Breast epithelium (tissue), 4 donors: ENCODE results near the gene UBE2E1. TPM values are rescaled to one million over a fixed set of nuclear protein-coding genes. Genes with fewer than 3 reads are reported as not detected.

ENCODE experiments used
- DNase-seq, 2 donors: peaks; one replicate each; pipeline ENCODE4 v3.0.0-alpha.2; 2019; ENCODE audit warnings: low spot score in 2 of 2
- H3K27ac ChIP-seq, 2 donors: fragments of 200-600 bp; sonication (generic) in 1 of 2; one replicate each; pipeline ENCODE4 v1.5.1; 2016 to 2019; ENCODE audit warnings: mild to moderate bottlenecking in 1 of 2
- H3K27me3 ChIP-seq, 2 donors: fragments of 200-600 bp; sonication (generic) in 1 of 2; one replicate each; pipeline versions ENCODE4 v1.5.1 to v1.6.0; 2017 to 2019; ENCODE audit warnings: control low read depth in 1 of 2, mild to moderate bottlenecking in 1 of 2
- H3K36me3 ChIP-seq: fragments of 200-600 bp; one replicate; pipeline ENCODE4 v1.5.1; 2019
- H3K4me1 ChIP-seq, 2 donors: fragments of 200-600 bp; sonication (generic); one replicate each; pipeline ENCODE4 v1.5.1; 2016 to 2019; ENCODE audit warnings: control low read depth in 1 of 2
- H3K4me3 ChIP-seq, 3 donors: fragments of 200-600 bp; sonication (generic); 1 replicate in 2 of 3; 2 replicates in 1 of 3; pipeline ENCODE4 v1.5.1; 2016 to 2019; ENCODE audit warnings: mild to moderate bottlenecking in 3 of 3, moderate library complexity in 2 of 3
- H3K9me3 ChIP-seq, 2 donors: fragments of 200-600 bp; sonication (generic) in 1 of 2; one replicate each; pipeline ENCODE4 v1.5.1; 2016 to 2019; ENCODE audit warnings: control low read depth in 1 of 2
- POLR2A ChIP-seq: fragments of 450-650 bp; IDR thresholded peaks from one replicate; pipeline ENCODE4 v1.6.1; 2016; ENCODE audit warnings: antibody characterized with exemption, mild to moderate bottlenecking, moderate library complexity
- POLR2AphosphoS5 ChIP-seq, 3 donors: sonication (generic); formaldehyde crosslinking; IDR thresholded peaks; one replicate each; pipeline ENCODE4 v1.6.1; 2017; ENCODE audit warnings: antibody characterized with exemption in 3 of 3
- intact Hi-C: fragments of 100-400 bp; cut with DNase I; formaldehyde crosslinking; loops from one replicate; pipeline ENCODE4 v1.15.1; 2023; ENCODE audit warnings: low total_unique reads
- total RNA-seq, 3 donors: library from RNA; depleted of rRNA; stranded (reverse); fragments of >200 nt; gene quantifications; one replicate each; pipeline ENCODE4 v1.1.0, GENCODE V29; 2016
- TF ChIP-seq, protein P1 (sequence below), 3 donors: fragments of 450-650 bp; IDR thresholded peaks; one replicate each; pipeline ENCODE4 v1.5.1; 2016 to 2017; ENCODE audit warnings: antibody characterized with exemption in 3 of 3, mild to moderate bottlenecking in 3 of 3, moderate library complexity in 3 of 3

UBE2E1 gene
- total RNA-seq, 3 donors from 2014 or later: 86.4 to 127 (median 111) TPM

DNA sequence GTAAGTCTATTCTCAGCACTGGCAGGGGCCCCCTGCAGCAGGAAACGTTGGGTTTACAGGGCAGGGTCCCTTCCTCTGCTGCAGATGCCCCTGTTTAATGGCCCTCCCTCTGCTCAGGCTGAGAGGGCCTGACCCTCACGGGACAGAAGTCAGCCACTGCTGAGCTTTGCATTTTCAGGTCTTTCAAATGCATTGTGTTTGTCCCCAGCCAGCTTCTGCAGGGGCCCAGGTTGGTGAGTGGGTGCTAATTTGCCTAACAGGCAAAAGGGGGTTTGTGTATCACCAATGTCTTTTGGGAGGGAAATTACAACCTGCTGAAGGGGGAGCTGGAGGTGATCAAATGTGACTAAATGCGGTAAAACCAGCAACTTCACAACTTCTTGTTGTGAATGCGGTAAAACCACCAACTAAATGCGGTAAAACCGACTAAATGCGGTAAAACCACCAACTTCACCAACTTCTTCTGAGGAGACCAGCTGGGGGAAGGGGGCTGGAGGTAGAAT is 44.8 kb upstream of the UBE2E1 start:
- no peak for DNase-seq
- no peak overlapping the region for H3K4me3 ChIP-seq
- H3K27me3 ChIP-seq: no peaks in the 10 kb centered on the region
- H3K9me3 ChIP-seq: no peaks in the 10 kb centered on the region
- H3K27ac ChIP-seq: no peak overlapping the region
- TF ChIP-seq, protein P1, sequence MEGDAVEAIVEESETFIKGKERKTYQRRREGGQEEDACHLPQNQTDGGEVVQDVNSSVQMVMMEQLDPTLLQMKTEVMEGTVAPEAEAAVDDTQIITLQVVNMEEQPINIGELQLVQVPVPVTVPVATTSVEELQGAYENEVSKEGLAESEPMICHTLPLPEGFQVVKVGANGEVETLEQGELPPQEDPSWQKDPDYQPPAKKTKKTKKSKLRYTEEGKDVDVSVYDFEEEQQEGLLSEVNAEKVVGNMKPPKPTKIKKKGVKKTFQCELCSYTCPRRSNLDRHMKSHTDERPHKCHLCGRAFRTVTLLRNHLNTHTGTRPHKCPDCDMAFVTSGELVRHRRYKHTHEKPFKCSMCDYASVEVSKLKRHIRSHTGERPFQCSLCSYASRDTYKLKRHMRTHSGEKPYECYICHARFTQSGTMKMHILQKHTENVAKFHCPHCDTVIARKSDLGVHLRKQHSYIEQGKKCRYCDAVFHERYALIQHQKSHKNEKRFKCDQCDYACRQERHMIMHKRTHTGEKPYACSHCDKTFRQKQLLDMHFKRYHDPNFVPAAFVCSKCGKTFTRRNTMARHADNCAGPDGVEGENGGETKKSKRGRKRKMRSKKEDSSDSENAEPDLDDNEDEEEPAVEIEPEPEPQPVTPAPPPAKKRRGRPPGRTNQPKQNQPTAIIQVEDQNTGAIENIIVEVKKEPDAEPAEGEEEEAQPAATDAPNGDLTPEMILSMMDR (IDR thresholded peaks at IDR 0.05): no peak
- TF ChIP-seq POLR2A: no peak
- no peak for TF ChIP-seq POLR2AphosphoS5 (IDR thresholded peaks at IDR 0.05)
- intact Hi-C loops: no loop called here
- no peaks in the 10 kb centered on the region for H3K4me1 ChIP-seq
- no peaks in the 10 kb centered on the region for H3K36me3 ChIP-seq

- DNase-seq: no peak
- no peak overlapping the region for H3K27ac ChIP-seq
- no peaks in the 10 kb centered on the region for H3K36me3 ChIP-seq
- no peak overlapping the region for H3K4me3 ChIP-seq
- no peaks in the 10 kb centered on the region for H3K4me1 ChIP-seq
- intact Hi-C loops: no loop called here
- TF ChIP-seq POLR2A (no peak), POLR2AphosphoS5 (IDR thresholded peaks at IDR 0.05) (no peak)
- TF ChIP-seq, protein P1 (IDR thresholded peaks at IDR 0.05): no peak
- H3K9me3 ChIP-seq: no peaks in the 10 kb centered on the region
- H3K27me3 ChIP-seq: no peaks in the 10 kb centered on the region
Observed at GRCh38 chr3:23761440-23761896, 44.3 kb upstream of the UBE2E1 start.

DNA sequence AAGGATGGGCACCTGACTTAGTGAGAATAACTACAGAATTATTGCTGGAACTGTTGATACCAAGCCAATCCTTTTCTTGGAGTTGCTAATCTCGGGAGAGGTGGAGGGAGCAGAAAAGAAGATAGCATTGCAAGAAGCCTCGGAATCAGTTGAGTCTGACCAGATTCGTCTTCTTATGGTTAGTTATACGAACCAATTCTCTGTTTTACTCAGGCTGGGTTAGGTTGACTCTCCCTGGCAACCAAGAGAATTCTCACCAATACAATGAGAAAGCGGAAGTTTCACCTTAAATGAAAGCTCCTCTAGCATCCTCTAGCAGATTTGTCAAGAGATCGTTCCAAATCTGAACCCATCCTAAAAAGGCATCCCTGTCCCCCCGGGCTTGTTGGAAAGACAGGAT is 43.5 kb upstream of the UBE2E1 start:
- DNase-seq: no peak
- Histone ChIP-seq H3K4me1 (no peaks in the 10 kb centered on the region), H3K27ac (peak overlapping the region in 1 of 2 donors; percentile 33), H3K27me3 (no peaks in the 10 kb centered on the region), H3K4me3 (peak overlapping the region in 2 of 3 donors; percentile 36 to 58), H3K36me3 (no peaks in the 10 kb centered on the region), H3K9me3 (no peaks in the 10 kb centered on the region)
- intact Hi-C loops: no loop called here
- TF ChIP-seq, protein P1 (IDR thresholded peaks at IDR 0.05): no peak
- no peak for TF ChIP-seq POLR2A
- no peak for TF ChIP-seq POLR2AphosphoS5 (IDR thresholded peaks at IDR 0.05)

GRCh38 chr3:23762759-23763477 is 42.8 kb upstream of the UBE2E1 start:
- Histone ChIP-seq H3K4me1 (no peaks in the 10 kb centered on the region), H3K27me3 (no peaks in the 10 kb centered on the region), H3K9me3 (no peaks in the 10 kb centered on the region), H3K36me3 (no peaks in the 10 kb centered on the region), H3K4me3 (peak overlapping the region; percentile 21 to 58 (median 36)), H3K27ac (peak overlapping the region; percentile 29 to 56)
- intact Hi-C loops: no loop called here
- TF ChIP-seq, protein P1 (IDR thresholded peaks at IDR 0.05): no peak
- DNase-seq: no peak

GRCh38 chr3:23764407-23764806 is 41.3 kb upstream of the UBE2E1 start:
- no peak for TF ChIP-seq POLR2AphosphoS5 (IDR thresholded peaks at IDR 0.05)
- TF ChIP-seq, protein P1 (IDR thresholded peaks at IDR 0.05): no peak
- no peak for TF ChIP-seq POLR2A
- no peaks in the 10 kb centered on the region for H3K9me3 ChIP-seq
- H3K27ac ChIP-seq: no peak overlapping the region
- no peaks in the 10 kb centered on the region for H3K4me1 ChIP-seq
- intact Hi-C loops: no loop called here
- no peak for DNase-seq
- no peaks in the 10 kb centered on the region for H3K27me3 ChIP-seq
- no peaks in the 10 kb centered on the region for H3K36me3 ChIP-seq
- H3K4me3 ChIP-seq: no peak overlapping the region
